Measurements from ENCODE around the gene ZCCHC7.

GRCh38 chr9:37292896-37293295, 172.5 kb downstream of the ZCCHC7 start:
- TF ChIP-seq NFE2L2 (conservative IDR thresholded peaks at IDR 0.05; ENCODE audit: low read length) (no peak), MAX (IDR thresholded peaks at IDR 0.05) (no peak)
